H1 (cell line): ENCODE measurements around the gene NOVA1. TPM values are rescaled to one million over a fixed set of nuclear protein-coding genes. Genes with fewer than 3 reads are reported as not detected.

Experiments
- CTCF ChIA-PET: fragments of 300-600 bp; sonication (Branson Sonifier 250); formaldehyde crosslinking; loops from one replicate; lab custom pipeline; 2021; ENCODE audit not compliant: partially characterized antibody; lab: Charles Lee
- POLR2A ChIA-PET: fragments of 300-600 bp; sonication (Branson Sonifier 250); formaldehyde crosslinking; loops from one replicate; lab custom pipeline; 2021; ENCODE audit warnings: inconsistent platforms; ENCODE audit not compliant: partially characterized antibody; lab: Charles Lee
- DNase-seq, 2 experiments: peaks; one replicate each; pipeline versions ENCODE4 v3.0.0 to v3.0.0-alpha.2; 2010 to 2022; ENCODE audit warnings: low spot score in 2 of 2, low read depth in 1 of 2, mixed read lengths in 1 of 2
- FAIRE-seq: peaks from 2 replicates; lab custom pipeline; 2011; peaks lifted over from hg19 to GRCh38; lab: Jason Lieb, UNC
- H2AFZ ChIP-seq: 2 replicates; pipeline ENCODE4 v1.8.1; 2012; ENCODE audit warnings: low read length, inconsistent platforms
- H2AK5ac ChIP-seq: 2 replicates; pipeline ENCODE4 v1.6.1; 2013; ENCODE audit warnings: low read depth, low read length
- H2BK120ac ChIP-seq: replicated peaks from 2 replicates; pipeline ENCODE3; 2013; ENCODE audit warnings: low read depth, low read length, inconsistent platforms
- H2BK12ac ChIP-seq: 2 replicates; pipeline ENCODE4 v1.6.1; 2013; ENCODE audit warnings: low read depth, low read length
- H2BK15ac ChIP-seq: 2 replicates; pipeline ENCODE4 v1.6.1; 2013; ENCODE audit warnings: low read length
- H2BK20ac ChIP-seq: 2 replicates; pipeline ENCODE4 v1.6.1; 2013; ENCODE audit warnings: low read length
- H2BK5ac ChIP-seq: 2 replicates; pipeline ENCODE4 v1.6.1; 2013; ENCODE audit warnings: low read depth, low read length
- H3K14ac ChIP-seq: 2 replicates; pipeline ENCODE4 v1.6.1; 2013; ENCODE audit warnings: inconsistent platforms; ENCODE audit not compliant: insufficient read length
- H3K18ac ChIP-seq: 2 replicates; pipeline ENCODE4 v1.6.1; 2013; ENCODE audit warnings: low read length; ENCODE audit errors: extremely low read depth
- H3K23ac ChIP-seq: 2 replicates; pipeline ENCODE4 v1.6.1; 2013; ENCODE audit warnings: inconsistent platforms; ENCODE audit not compliant: insufficient read length
- H3K23me2 ChIP-seq: 2 replicates; pipeline ENCODE4 v1.6.1; 2013; ENCODE audit warnings: low read depth, low read length
- H3K27ac ChIP-seq: 2 replicates; pipeline ENCODE4 v1.6.1; 2011; ENCODE audit warnings: low read depth, low read length, inconsistent platforms
- H3K27me3 ChIP-seq, 4 experiments: replicated peaks in 1 of 4; 1 replicate in 1 of 4; 2 replicates in 3 of 4; pipeline versions ENCODE4 v1.6.1 to v1.8.1; 2011 to 2013; ENCODE audit warnings: low read length in 3 of 4, mild to moderate bottlenecking in 3 of 4, inconsistent platforms in 2 of 4, mixed read lengths in 2 of 4, moderate library complexity in 1 of 4; ENCODE audit not compliant: control insufficient read depth in 3 of 4, insufficient read depth in 3 of 4; ENCODE audit errors: extremely low read depth in 1 of 4
- H3K36me3 ChIP-seq, 4 experiments: 2 replicates each; pipeline versions ENCODE4 v1.6.1 to v1.8.1; 2011 to 2013; ENCODE audit warnings: mild to moderate bottlenecking in 4 of 4, low read length in 3 of 4, moderate library complexity in 2 of 4, control low read depth in 1 of 4, inconsistent platforms in 1 of 4; ENCODE audit not compliant: insufficient read depth in 4 of 4, control insufficient read depth in 2 of 4
- H3K4ac ChIP-seq: replicated peaks from 2 replicates; pipeline ENCODE3; 2013; ENCODE audit warnings: low read length, low read depth, mixed read lengths, inconsistent platforms; ENCODE audit not compliant: insufficient read length
- H3K4me1 ChIP-seq, 4 experiments: replicated peaks in 1 of 4; 1 replicate in 1 of 4; 2 replicates in 3 of 4; pipeline versions ENCODE4 v1.6.1 to v1.8.1; 2011 to 2013; ENCODE audit warnings: low read length in 3 of 4, inconsistent platforms in 2 of 4, mixed read lengths in 1 of 4; ENCODE audit not compliant: insufficient read depth in 4 of 4, control insufficient read depth in 3 of 4
- H3K4me2 ChIP-seq, 2 experiments: 2 replicates each; pipeline versions ENCODE4 v1.6.1 to v1.8.1; 2011 to 2013; ENCODE audit warnings: low read depth in 2 of 2, low read length in 2 of 2, control low read depth in 1 of 2, inconsistent platforms in 1 of 2, mild to moderate bottlenecking in 1 of 2; ENCODE audit not compliant: insufficient read depth in 1 of 2
- H3K4me3 ChIP-seq, 4 experiments: fragments of 200-600, 300-600 bp in 1 of 4; sonication (generic), shearing (Covaris generic), sonication (Bioruptor Twin) in 1 of 4; 2 replicates each; pipeline versions ENCODE4 v1.5.1 to v1.8.1; 2011 to 2016; ENCODE audit warnings: low read length in 4 of 4, low read depth in 3 of 4, control low read depth in 2 of 4, inconsistent platforms in 2 of 4, mild to moderate bottlenecking in 2 of 4, mixed read lengths in 1 of 4, moderate library complexity in 1 of 4; ENCODE audit not compliant: insufficient read depth in 2 of 4; ENCODE audit errors: extremely low read depth in 1 of 4
- H3K56ac ChIP-seq: replicated peaks from 2 replicates; pipeline ENCODE3; 2013; ENCODE audit warnings: low read depth, mild to moderate bottlenecking, mixed read lengths, low read length, inconsistent platforms; ENCODE audit not compliant: insufficient read length
- H3K79me1 ChIP-seq: 2 replicates; pipeline ENCODE4 v1.6.1; 2013; ENCODE audit warnings: low read depth, low read length, control low read depth
- H3K79me2 ChIP-seq, 2 experiments: 2 replicates each; pipeline versions ENCODE4 v1.6.1 to v1.8.1; 2012 to 2013; ENCODE audit warnings: low read length in 2 of 2, mild to moderate bottlenecking in 2 of 2, inconsistent platforms in 1 of 2; ENCODE audit not compliant: insufficient read depth in 2 of 2, control insufficient read depth in 1 of 2
- H3K9ac ChIP-seq, 4 experiments: replicated peaks in 1 of 4; 1 replicate in 1 of 4; 2 replicates in 3 of 4; pipeline versions ENCODE4 v1.6.1 to v1.8.1; 2011 to 2013; ENCODE audit warnings: low read depth in 3 of 4, low read length in 3 of 4, control low read depth in 2 of 4, mild to moderate bottlenecking in 2 of 4, moderate library complexity in 2 of 4, inconsistent platforms in 1 of 4; ENCODE audit errors: extremely low read depth in 1 of 4
- H3K9me3 ChIP-seq, 2 experiments: 2 replicates each; pipeline versions ENCODE4 v1.6.1 to v1.8.1; 2012 to 2013; ENCODE audit warnings: mild to moderate bottlenecking in 2 of 2, moderate library complexity in 2 of 2, control low read depth in 1 of 2, inconsistent platforms in 1 of 2, low read depth in 1 of 2, low read length in 1 of 2, mixed read lengths in 1 of 2; ENCODE audit not compliant: insufficient read depth in 2 of 2
- H4K20me1 ChIP-seq, 2 experiments: replicated peaks in 1 of 2; 2 replicates each; pipeline versions ENCODE3 to v1.8.1; 2011 to 2013; ENCODE audit warnings: inconsistent platforms in 2 of 2, low read length in 2 of 2, mild to moderate bottlenecking in 1 of 2; ENCODE audit not compliant: insufficient read depth in 2 of 2, control insufficient read depth in 1 of 2
- H4K5ac ChIP-seq: 2 replicates; pipeline ENCODE4 v1.6.1; 2013; ENCODE audit warnings: low read length, low read depth, mixed read lengths, inconsistent platforms; ENCODE audit not compliant: insufficient read length
- H4K8ac ChIP-seq: 2 replicates; pipeline ENCODE4 v1.8.0; 2013; ENCODE audit warnings: mild to moderate bottlenecking, moderate library complexity, low read length, inconsistent platforms; ENCODE audit not compliant: insufficient read depth; ENCODE audit errors: extremely low read depth
- H4K91ac ChIP-seq: replicated peaks from 2 replicates; pipeline ENCODE3; 2013; ENCODE audit warnings: low read length, mixed read lengths, inconsistent platforms; ENCODE audit not compliant: insufficient read length
- CBX5 ChIP-seq: fragments of 300-800, 300-1000 bp; sonication (generic); IDR thresholded peaks from 2 replicates; pipeline ENCODE4 v1.7.1; 2016; ENCODE audit warnings: antibody characterized with exemption, low read length, low read depth
- HDAC6 ChIP-seq: IDR thresholded peaks from one replicate; pipeline ENCODE4 v1.7.1; 2012; ENCODE audit warnings: low read depth, mild to moderate bottlenecking, inconsistent platforms, low read length, moderate library complexity
- JUND ChIP-seq: IDR thresholded peaks from 2 replicates; pipeline ENCODE4 v1.6.1; 2011; ENCODE audit warnings: mild to moderate bottlenecking, improper control_type of control experiment, low read length
- KDM4A ChIP-seq: IDR thresholded peaks from one replicate; pipeline ENCODE4 v1.7.1; 2012; ENCODE audit warnings: low read depth, mild to moderate bottlenecking, moderate library complexity, low read length, inconsistent platforms; ENCODE audit not compliant: severe bottlenecking
- PHF8 ChIP-seq: fragments of 200-600 bp; sonication (generic); conservative IDR thresholded peaks from 2 replicates; pipeline ENCODE4 v1.7.1; 2012; ENCODE audit warnings: low read depth, mild to moderate bottlenecking, inconsistent platforms, low read length, moderate library complexity
- POLR2A ChIP-seq, 2 experiments: IDR thresholded peaks; 1 replicate in 1 of 2; 2 replicates in 1 of 2; pipeline ENCODE4 v1.6.1; 2011; ENCODE audit warnings: low read depth in 2 of 2, low read length in 2 of 2, mild to moderate bottlenecking in 2 of 2; ENCODE audit errors: control extremely low read depth in 1 of 2
- SRF ChIP-seq: IDR thresholded peaks from 2 replicates; pipeline ENCODE4 v1.6.1; 2011; ENCODE audit warnings: mild to moderate bottlenecking, low read depth, low read length, moderate library complexity
- WGBS, 2 experiments: shearing (Covaris generic) in 1 of 2; methylation state at CpG; one replicate each; pipeline versions ENCODE4 v1.1.6 to v1.1.7; 2013 to 2015; ENCODE audit warnings: low lambda C conversion rate in 2 of 2, mixed read lengths in 2 of 2, inconsistent platforms in 1 of 2, low coverage in 1 of 2, missing lambda C conversion rate in 1 of 2; ENCODE audit not compliant: insufficient replicate concordance in 2 of 2, insufficient coverage in 1 of 2, insufficient read length in 1 of 2; ENCODE audit errors: extremely low coverage in 1 of 2, missing lambda C conversion rate in 1 of 2; 5-methylcytosine and 5-hydroxymethylcytosine counted together
- polyA plus RNA-seq, 7 experiments: library from polyadenylated mRNA; depleted of rRNA in 3 of 7; stranded (reverse) in 5 of 7; unstranded in 2 of 7; fragments of >200 nt in 5 of 7; fragments of 200-250 nt in 2 of 7; gene quantifications; 1 replicate in 5 of 7; 2 replicates in 1 of 7; 4 replicates in 1 of 7; pipeline versions ENCODE4 v1.2.1 to v1.2.3, GENCODE V29; 2011 to 2013; ENCODE audit warnings: missing spikeins in 2 of 7, mixed read lengths in 2 of 7
- total RNA-seq: library from RNA; stranded (reverse); fragmentation: NEBNext Ultra II Directional; extraction: Animal tissue kit (Norgen Biotek cat#: 25700); gene quantifications from 2 replicates; pipeline ENCODE4 v1.2.1, GENCODE V29; 2021

The NOVA1 gene
- total and polyA plus RNA-seq, 2 of the 8 experiments (the other 6 are each of a cell fraction or from before 2014, with no cell fraction given) = 6.8 to 12.7 TPM

DNA sequence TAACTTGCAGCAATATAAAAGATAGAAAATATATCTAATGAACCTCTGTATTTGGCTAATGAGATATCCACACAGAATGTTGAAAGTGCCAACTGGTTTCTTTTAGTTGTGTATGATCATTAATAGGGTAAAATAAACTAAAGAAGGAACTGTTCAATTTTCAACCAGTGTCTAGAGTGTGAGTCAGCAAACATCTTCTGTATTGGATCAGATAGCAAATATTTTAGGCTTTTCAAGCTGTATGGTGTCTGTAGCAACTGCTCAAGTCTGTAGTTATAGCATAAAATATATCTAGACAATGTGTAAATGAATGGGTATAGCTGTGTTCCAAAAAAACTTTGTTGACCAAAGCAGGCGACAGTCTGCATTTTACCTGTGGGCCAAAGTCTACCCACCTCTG lies 23.5 kb upstream of the NOVA1 start:
- no peak overlapping the region for H3K14ac ChIP-seq
- H2BK120ac ChIP-seq = no peak overlapping the region
- no peaks in the 10 kb centered on the region for H3K79me1 ChIP-seq
- no peak overlapping the region for H4K5ac ChIP-seq
- no peak overlapping the region for H3K4me2 ChIP-seq
- no peaks in the 10 kb centered on the region for H3K9me3 ChIP-seq
- no peak overlapping the region for H2AFZ ChIP-seq
- ChIA-PET CTCF (interaction anchor here (1.2 kb wide), 1 partner anchor 10 kb away, joined by 3 read pairs; no protein-coding TSS in a partner anchor), POLR2A (no interaction called here)
- no peak overlapping the region for H3K56ac ChIP-seq
- no peak overlapping the region for H2BK12ac ChIP-seq
- no peak overlapping the region for H2BK15ac ChIP-seq
- no peaks in the 10 kb centered on the region for H3K36me3 ChIP-seq
- no peak overlapping the region for H3K18ac ChIP-seq
- no peak overlapping the region for H3K23ac ChIP-seq
- no peak for FAIRE-seq
- 95% methylated on average over 1 of the region's 1 CpG; no CpG with 5 or more reads in 1 of the 2 experiments for WGBS, 2 experiments
- H3K79me2 ChIP-seq = no peaks in the 10 kb centered on the region
- no peak for DNase-seq
- no peaks in the 10 kb centered on the region for H3K27me3 ChIP-seq
- H3K4ac ChIP-seq = no peak overlapping the region
- no peak overlapping the region for H2BK5ac ChIP-seq
- H4K8ac ChIP-seq = no peak overlapping the region
- TF ChIP-seq HDAC6 (no peak), JUND (no peak), POLR2A (IDR thresholded peaks at IDR 0.05; ENCODE audit: control extremely low read depth in 1 of 2, low read depth in 2 of 2, low read length in 2 of 2) (no peak), KDM4A (no peak), SRF (no peak), PHF8 (no peak), CBX5 (no peak)
- H2BK20ac ChIP-seq = no peak overlapping the region
- H3K9ac ChIP-seq = no peak overlapping the region
- no peaks in the 10 kb centered on the region for H3K4me1 ChIP-seq
- no peak overlapping the region for H3K27ac ChIP-seq
- H4K91ac ChIP-seq = no peak overlapping the region
- no peaks in the 10 kb centered on the region for H3K23me2 ChIP-seq
- H4K20me1 ChIP-seq = no peaks in the 10 kb centered on the region
- H2AK5ac ChIP-seq = no peak overlapping the region
- no peak overlapping the region for H3K4me3 ChIP-seq
